Tibial nerve (tissue), 4 donors: ENCODE measurements around the gene FGFR3.

Experiments
- CTCF ChIP-seq, 5 experiments: fragments of 200-600 bp in 3 of 5; fragments of 450-650 bp in 2 of 5; sonication (generic) in 3 of 5; IDR thresholded peaks; one replicate each; pipeline ENCODE4 v1.5.1; 2016 to 2019; ENCODE audit warnings: antibody characterized with exemption in 5 of 5, mild to moderate bottlenecking in 3 of 5, moderate library complexity in 2 of 5
- EP300 ChIP-seq, 2 donors: sonication (generic); formaldehyde crosslinking; IDR thresholded peaks; one replicate each; pipeline ENCODE4 v1.6.1; 2017; ENCODE audit warnings: antibody characterized with exemption in 2 of 2, mild to moderate bottlenecking in 1 of 2
- POLR2A ChIP-seq, 2 donors: fragments of 450-650 bp; IDR thresholded peaks; one replicate each; pipeline ENCODE4 v1.6.1; 2017; ENCODE audit warnings: antibody characterized with exemption in 2 of 2, mild to moderate bottlenecking in 2 of 2, moderate library complexity in 2 of 2

GRCh38 chr4:1851575-1852410 lies 58.7 kb downstream of the FGFR3 start:
- no peak for TF ChIP-seq EP300 (IDR thresholded peaks at IDR 0.05)
- TF ChIP-seq CTCF (IDR thresholded peaks at IDR 0.05), result no peak
- no peak for TF ChIP-seq POLR2A (IDR thresholded peaks at IDR 0.05)
